ENCODE results near the gene SLC13A3.

Gene SLC13A3

GRCh38 chr20:46539113-46539512 lies 112.1 kb downstream of the SLC13A3 start:
- Histone ChIP-seq H3K4me3 (ENCODE audit: low read depth in 1 of 2, low read length in 2 of 2) (no peak overlapping the region), H3K27ac (ENCODE audit: low read length) (no peak overlapping the region), H3K36me3 (ENCODE audit: control insufficient read depth in 1 of 2, insufficient read depth in 2 of 2, low read length in 2 of 2) (no peaks in the 10 kb centered on the region), H3K4me1 (ENCODE audit: control insufficient read depth in 1 of 2, insufficient read depth in 2 of 2, low read length in 2 of 2) (no peaks in the 10 kb centered on the region), H3K9me3 (ENCODE audit: control insufficient read depth in 1 of 2, low read length in 2 of 2) (no peaks in the 10 kb centered on the region), H3K27me3 (ENCODE audit: low read depth, low read length) (peaks cover 5% of the 10 kb centered on the region)

GRCh38 chr20:46530640-46531039 lies 120.6 kb downstream of the SLC13A3 start:
- Histone ChIP-seq H3K4me1 (ENCODE audit: control insufficient read depth in 1 of 2, insufficient read depth in 2 of 2, low read length in 2 of 2) (no peaks in the 10 kb centered on the region), H3K36me3 (ENCODE audit: control insufficient read depth in 1 of 2, insufficient read depth in 2 of 2, low read length in 2 of 2) (no peaks in the 10 kb centered on the region), H3K4me3 (ENCODE audit: low read depth in 1 of 2, low read length in 2 of 2) (no peak overlapping the region), H3K27me3 (ENCODE audit: low read depth, low read length) (no peaks in the 10 kb centered on the region), H3K27ac (ENCODE audit: low read length) (no peak overlapping the region), H3K9me3 (ENCODE audit: control insufficient read depth in 1 of 2, low read length in 2 of 2) (no peaks in the 10 kb centered on the region)

DNA sequence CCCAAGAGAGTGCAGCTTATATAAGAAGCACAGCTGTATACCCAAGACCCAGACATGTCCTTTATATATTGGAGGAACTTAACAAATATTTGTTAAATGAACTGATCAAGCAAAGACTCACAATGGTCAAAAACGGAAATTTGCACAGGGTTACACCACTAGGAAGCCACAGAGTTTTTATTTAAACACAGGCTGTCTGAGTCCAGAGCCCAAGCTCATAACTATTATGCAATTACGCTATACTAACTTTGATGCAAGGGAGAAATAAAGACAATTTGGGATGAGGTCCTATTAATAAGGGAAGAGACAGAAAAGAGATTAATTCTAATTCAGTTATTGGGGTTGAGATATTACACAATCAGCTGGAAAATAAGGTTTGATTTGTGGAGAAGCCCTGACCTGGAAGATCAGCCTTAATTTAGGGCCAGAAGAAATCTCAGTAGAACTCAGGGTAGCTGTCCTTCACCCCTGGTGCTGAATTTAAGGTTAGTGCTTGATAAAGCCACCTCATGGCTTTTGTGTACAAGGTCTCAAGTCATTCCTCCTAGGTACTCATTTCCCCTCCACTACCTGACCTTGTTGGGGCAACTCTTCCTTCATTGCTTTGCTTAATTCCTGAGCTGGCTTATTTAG lies 127.4 kb downstream of the SLC13A3 start:
- Histone ChIP-seq H3K36me3 (ENCODE audit: control insufficient read depth in 1 of 2, insufficient read depth in 2 of 2, low read length in 2 of 2) (no peaks in the 10 kb centered on the region), H3K9me3 (ENCODE audit: control insufficient read depth in 1 of 2, low read length in 2 of 2) (no peaks in the 10 kb centered on the region), H3K4me1 (ENCODE audit: control insufficient read depth in 1 of 2, insufficient read depth in 2 of 2, low read length in 2 of 2) (no peaks in the 10 kb centered on the region), H3K27ac (ENCODE audit: low read length) (no peak overlapping the region), H3K27me3 (ENCODE audit: low read depth, low read length) (no peaks in the 10 kb centered on the region), H3K4me3 (ENCODE audit: low read depth in 1 of 2, low read length in 2 of 2) (no peak overlapping the region)

DNA sequence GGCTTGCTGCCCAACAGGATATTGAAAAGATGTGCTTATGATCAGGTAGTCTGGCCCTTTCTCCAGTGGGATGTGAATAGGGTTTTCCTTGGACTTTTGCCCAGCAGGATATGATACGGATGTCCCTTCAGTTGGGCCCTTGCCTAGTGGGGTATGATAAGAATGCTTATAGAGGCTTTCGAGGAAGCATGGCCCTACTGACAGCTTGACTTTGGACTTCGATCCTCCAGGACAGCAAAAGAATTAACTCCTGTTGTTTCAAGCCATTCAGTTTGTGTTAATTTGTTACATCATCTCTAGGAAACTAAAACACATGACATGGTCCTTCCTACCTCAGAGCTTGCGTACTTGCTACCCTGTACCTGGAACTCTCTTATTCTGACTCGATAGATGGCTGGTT lies 128.2 kb downstream of the SLC13A3 start:
- no peaks in the 10 kb centered on the region for H3K9me3 ChIP-seq (ENCODE audit: control insufficient read depth in 1 of 2, low read length in 2 of 2)
- H3K4me1 ChIP-seq (ENCODE audit: control insufficient read depth in 1 of 2, insufficient read depth in 2 of 2, low read length in 2 of 2): no peaks in the 10 kb centered on the region
- H3K36me3 ChIP-seq (ENCODE audit: control insufficient read depth in 1 of 2, insufficient read depth in 2 of 2, low read length in 2 of 2): no peaks in the 10 kb centered on the region
- no peaks in the 10 kb centered on the region for H3K27me3 ChIP-seq (ENCODE audit: low read depth, low read length)
- H3K27ac ChIP-seq (ENCODE audit: low read length): no peak overlapping the region
- no peak overlapping the region for H3K4me3 ChIP-seq (ENCODE audit: low read depth in 1 of 2, low read length in 2 of 2)

- no peaks in the 10 kb centered on the region for H3K27me3 ChIP-seq (ENCODE audit: low read depth, low read length)
- H3K4me3 ChIP-seq (ENCODE audit: low read depth in 1 of 2, low read length in 2 of 2): no peak overlapping the region
- H3K36me3 ChIP-seq (ENCODE audit: control insufficient read depth in 1 of 2, insufficient read depth in 2 of 2, low read length in 2 of 2): no peaks in the 10 kb centered on the region
- H3K4me1 ChIP-seq (ENCODE audit: control insufficient read depth in 1 of 2, insufficient read depth in 2 of 2, low read length in 2 of 2): no peaks in the 10 kb centered on the region
- H3K9me3 ChIP-seq (ENCODE audit: control insufficient read depth in 1 of 2, low read length in 2 of 2): no peaks in the 10 kb centered on the region
- no peak overlapping the region for H3K27ac ChIP-seq (ENCODE audit: low read length)
Measured at GRCh38 chr20:46520976-46521579, 130.2 kb downstream of the SLC13A3 start.

DNA sequence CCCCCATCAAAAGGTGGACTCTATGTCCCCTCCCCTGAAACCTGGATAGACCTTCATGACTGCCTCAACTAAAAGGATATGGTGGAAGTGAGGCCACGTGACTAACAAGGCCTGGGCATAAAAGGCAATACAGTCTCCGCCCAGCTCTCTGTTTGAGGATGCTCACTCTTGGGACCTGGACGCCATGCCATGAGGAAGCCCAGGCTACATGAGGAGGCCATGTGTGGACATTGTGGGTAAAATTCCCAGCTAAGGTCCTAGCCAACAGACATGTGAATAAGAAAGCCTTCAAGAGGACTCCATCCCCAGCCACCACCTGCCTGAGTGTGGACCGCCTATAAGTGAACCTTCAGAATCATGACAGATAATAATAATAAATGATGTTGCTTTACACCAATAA lies 130.7 kb downstream of the SLC13A3 start:
- Histone ChIP-seq H3K27ac (ENCODE audit: low read length) (no peak overlapping the region), H3K27me3 (ENCODE audit: low read depth, low read length) (no peaks in the 10 kb centered on the region), H3K36me3 (ENCODE audit: control insufficient read depth in 1 of 2, insufficient read depth in 2 of 2, low read length in 2 of 2) (no peaks in the 10 kb centered on the region), H3K9me3 (ENCODE audit: control insufficient read depth in 1 of 2, low read length in 2 of 2) (no peaks in the 10 kb centered on the region), H3K4me1 (ENCODE audit: control insufficient read depth in 1 of 2, insufficient read depth in 2 of 2, low read length in 2 of 2) (no peaks in the 10 kb centered on the region), H3K4me3 (ENCODE audit: low read depth in 1 of 2, low read length in 2 of 2) (no peak overlapping the region)

DNA sequence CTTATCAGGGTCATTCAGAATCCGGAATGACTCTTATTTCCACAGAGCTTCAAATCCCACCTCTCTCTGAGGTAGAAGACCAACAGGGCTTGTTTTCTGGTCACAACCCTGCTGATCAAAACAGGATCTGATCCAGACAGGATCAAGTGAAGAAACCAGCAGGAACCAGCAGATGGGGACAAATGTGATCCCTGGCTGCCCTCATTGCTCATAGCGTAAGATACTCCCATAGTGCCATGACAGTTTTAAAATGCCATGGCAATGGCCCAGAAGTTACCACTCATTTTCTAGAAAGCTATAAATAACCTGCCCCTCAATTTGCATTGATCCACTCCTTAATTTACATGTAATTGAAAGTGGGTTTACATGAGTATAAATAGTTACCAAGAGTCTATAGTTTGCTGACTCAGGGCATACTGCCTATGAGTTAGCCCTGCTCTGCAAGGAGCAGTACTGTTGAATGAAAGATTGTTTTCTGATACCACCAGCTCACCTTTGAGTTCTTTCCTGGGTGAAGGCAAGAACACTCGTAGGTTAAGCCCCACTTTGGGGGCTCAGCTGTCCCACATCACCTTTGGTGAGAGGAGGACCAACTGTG lies 131.7 kb downstream of the SLC13A3 start:
- no peaks in the 10 kb centered on the region for H3K27me3 ChIP-seq (ENCODE audit: low read depth, low read length)
- no peak overlapping the region for H3K27ac ChIP-seq (ENCODE audit: low read length)
- H3K36me3 ChIP-seq (ENCODE audit: control insufficient read depth in 1 of 2, insufficient read depth in 2 of 2, low read length in 2 of 2): no peaks in the 10 kb centered on the region
- no peak overlapping the region for H3K4me3 ChIP-seq (ENCODE audit: low read depth in 1 of 2, low read length in 2 of 2)
- H3K9me3 ChIP-seq (ENCODE audit: control insufficient read depth in 1 of 2, low read length in 2 of 2): no peaks in the 10 kb centered on the region
- no peaks in the 10 kb centered on the region for H3K4me1 ChIP-seq (ENCODE audit: control insufficient read depth in 1 of 2, insufficient read depth in 2 of 2, low read length in 2 of 2)

DNA sequence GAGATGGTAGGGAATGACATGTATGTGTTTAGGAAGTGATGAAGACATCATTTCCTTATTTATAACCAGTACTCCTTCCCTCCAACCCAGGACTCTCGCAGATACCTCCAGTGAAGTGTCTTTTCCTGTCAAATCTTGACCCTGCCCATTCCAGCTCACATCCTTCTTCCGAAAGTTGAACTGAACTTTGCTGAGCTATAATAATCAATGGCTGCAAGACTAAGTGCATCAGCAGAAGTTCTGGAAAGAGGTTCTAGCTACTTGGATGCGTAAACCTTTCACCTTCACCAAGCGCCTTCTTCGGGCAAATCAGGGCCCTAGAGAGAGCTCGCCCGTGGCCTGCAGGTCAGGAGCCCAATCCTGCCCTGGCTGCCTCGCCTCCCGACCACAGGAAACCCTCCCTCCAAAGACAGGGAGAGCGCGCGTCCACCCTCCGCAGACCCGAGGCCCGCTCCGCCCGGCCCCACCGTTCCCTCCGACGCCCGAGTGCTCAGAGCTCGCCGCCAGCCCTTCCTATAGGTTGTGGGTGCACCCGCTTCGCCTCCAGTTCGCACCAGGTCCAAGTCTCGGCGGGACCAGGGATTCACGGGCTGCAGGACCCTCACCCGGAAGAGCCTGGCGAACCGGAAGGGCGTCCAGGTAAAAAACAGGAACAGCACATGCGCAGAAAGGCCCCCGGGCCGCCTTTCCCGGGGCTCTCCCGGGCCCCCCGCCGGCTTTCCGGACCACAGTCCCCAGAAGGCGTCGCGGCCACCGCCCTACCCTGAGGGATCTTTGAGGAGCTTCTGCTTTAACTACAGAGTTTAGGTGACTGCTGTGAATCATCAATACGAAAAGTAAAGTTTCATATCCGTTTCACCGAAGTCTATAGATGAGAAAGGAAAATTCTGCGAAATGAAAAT lies 138.1 kb downstream of the SLC13A3 start, which contains the start of gene ZNF334:
TSS of gene ZNF334 (minus strand) at position 617 of the 902 bp plus-strand sequence. CDS start 1,457 bp downstream, outside the sequence.
- H3K4me3 ChIP-seq (ENCODE audit: low read depth in 1 of 2, low read length in 2 of 2): peak within 1 kb of the TSS; percentile 82 to 86
- H3K27me3 ChIP-seq (ENCODE audit: low read depth, low read length): no peaks in the 10 kb centered on the region
- peaks cover 0 to 10% of the 10 kb centered on the region in 2 donors for H3K4me1 ChIP-seq (ENCODE audit: control insufficient read depth in 1 of 2, insufficient read depth in 2 of 2, low read length in 2 of 2)
- H3K27ac ChIP-seq (ENCODE audit: low read length): no peak within 1 kb of the TSS
- no peaks in the 10 kb centered on the region for H3K9me3 ChIP-seq (ENCODE audit: control insufficient read depth in 1 of 2, low read length in 2 of 2)
- H3K36me3 ChIP-seq (ENCODE audit: control insufficient read depth in 1 of 2, insufficient read depth in 2 of 2, low read length in 2 of 2): no peaks in the 10 kb centered on the region

GRCh38 chr20:46509523-46509922 lies 141.7 kb downstream of the SLC13A3 start:
- H3K27ac ChIP-seq (ENCODE audit: low read length): no peak overlapping the region
- no peaks in the 10 kb centered on the region for H3K9me3 ChIP-seq (ENCODE audit: control insufficient read depth in 1 of 2, low read length in 2 of 2)
- H3K27me3 ChIP-seq (ENCODE audit: low read depth, low read length): no peaks in the 10 kb centered on the region
- H3K4me1 ChIP-seq (ENCODE audit: control insufficient read depth in 1 of 2, insufficient read depth in 2 of 2, low read length in 2 of 2): peaks cover 0 to 10% of the 10 kb centered on the region in 2 donors
- H3K4me3 ChIP-seq (ENCODE audit: low read depth in 1 of 2, low read length in 2 of 2): no peak overlapping the region
- H3K36me3 ChIP-seq (ENCODE audit: control insufficient read depth in 1 of 2, insufficient read depth in 2 of 2, low read length in 2 of 2): no peaks in the 10 kb centered on the region

All from muscle layer of duodenum (tissue), 2 donors.